LoVo (cell line): ENCODE results near the gene PPP3R2.
"Not testable (repeated sequence)": the region's sequence is repeated elsewhere in the genome, so short reads cannot be mapped to it uniquely, and the experiment has no call there.

Experiments used
- DNase-seq: peaks from one replicate; pipeline ENCODE4 v3.0.0-alpha.2; 2016; ENCODE audit warnings: low spot score

Gene PPP3R2

GRCh38 chr9:101587332-101588043, 7.3 kb downstream of the PPP3R2 start:
- no peak for DNase-seq

- no peak for DNase-seq
Observed at GRCh38 chr9:101586651-101587050, 8.1 kb downstream of the PPP3R2 start.

GRCh38 chr9:101585740-101586139, 9.0 kb downstream of the PPP3R2 start:
- no peak for DNase-seq

- peak; percentile 11 for DNase-seq
Observed at GRCh38 chr9:101582553-101582952, 12.2 kb downstream of the PPP3R2 start.

- no peak for DNase-seq
Observed at GRCh38 chr9:101579711-101580545, 14.8 kb downstream of the PPP3R2 start.

GRCh38 chr9:101578378-101578777, 16.4 kb downstream of the PPP3R2 start:
- DNase-seq = no peak

GRCh38 chr9:101574731-101575333, 19.9 kb downstream of the PPP3R2 start:
- no peak for DNase-seq

GRCh38 chr9:101572316-101572715, 22.5 kb downstream of the PPP3R2 start:
- no peak for DNase-seq

GRCh38 chr9:101571114-101571513, 23.7 kb downstream of the PPP3R2 start:
- DNase-seq = no peak

- DNase-seq = no peak
Observed at GRCh38 chr9:101569741-101570501, 24.8 kb downstream of the PPP3R2 start.

- DNase-seq = no peak
Observed at GRCh38 chr9:101567725-101568350, 26.9 kb downstream of the PPP3R2 start.

GRCh38 chr9:101566904-101567724, 27.7 kb downstream of the PPP3R2 start:
- no peak for DNase-seq

- no peak for DNase-seq
Observed at GRCh38 chr9:101564252-101564651, 30.5 kb downstream of the PPP3R2 start.

GRCh38 chr9:101562966-101563365, 31.8 kb downstream of the PPP3R2 start:
- DNase-seq = no peak

- DNase-seq = no peak
Observed at GRCh38 chr9:101561740-101562139, 33.0 kb downstream of the PPP3R2 start.

- DNase-seq = not testable (repeated sequence)
Observed at GRCh38 chr9:101549472-101550098, 45.2 kb downstream of the PPP3R2 start.

GRCh38 chr9:101543098-101543735, 51.6 kb downstream of the PPP3R2 start:
- no peak for DNase-seq
